Astrocyte of the cerebellum (primary cell): ENCODE measurements around the gene ZNF316.

ENCODE experiments used
- DNase-seq: peaks from one replicate; pipeline ENCODE4 v3.0.0-alpha.2; 2011; ENCODE audit warnings: low read depth
- H3K4me3 ChIP-seq: 2 replicates; pipeline ENCODE4 v1.5.1; 2011; ENCODE audit warnings: mild to moderate bottlenecking, low read depth, low read length, moderate library complexity
- CTCF ChIP-seq: IDR thresholded peaks from 2 replicates; pipeline ENCODE4 v1.5.1; 2012; ENCODE audit warnings: low read length, low read depth, moderate library complexity, mild to moderate bottlenecking; ENCODE audit errors: missing control alignments
- in situ Hi-C: cut with HindIII; loops from 2 replicates; pipeline ENCODE4 v1.10.0; 2017; ENCODE audit warnings: low sequenced_read_pairs

Gene ZNF316

GRCh38 chr7:6650521-6651011, 13.4 kb downstream of the ZNF316 start:
- TF ChIP-seq CTCF: no peak
- no peak for DNase-seq
- in situ Hi-C loops: no loop called here
- no peak overlapping the region for H3K4me3 ChIP-seq

- no peak for DNase-seq
- in situ Hi-C loops: no loop called here
- TF ChIP-seq CTCF: no peak
- no peak overlapping the region for H3K4me3 ChIP-seq
These were observed 14.8 kb downstream of the ZNF316 start for GRCh38 chr7:6651851-6652445.

- no peak for DNase-seq
- no peak for TF ChIP-seq CTCF
- in situ Hi-C loops: no loop called here
- no peak overlapping the region for H3K4me3 ChIP-seq
These were observed 15.4 kb downstream of the ZNF316 start for GRCh38 chr7:6652446-6653011.

GRCh38 chr7:6653071-6654003, 16.2 kb downstream of the ZNF316 start:
- in situ Hi-C loops: no loop called here
- no peak for TF ChIP-seq CTCF

GRCh38 chr7:6654113-6654841, 17.2 kb downstream of the ZNF316 start:
- TF ChIP-seq CTCF: no peak
- in situ Hi-C loops: no loop called here
- no peak overlapping the region for H3K4me3 ChIP-seq
- no peak for DNase-seq

More at GRCh38 chr7:6653071-6654003, 16.2 kb downstream of the ZNF316 start:
- DNase-seq: no peak
- H3K4me3 ChIP-seq: no peak overlapping the region
